HepG2 (cell line): ENCODE results near the gene GRIK1.

Experiments
- ASH2L ChIP-seq: fragments of 300-600, 200-600 bp; sonication (generic); IDR thresholded peaks from 2 replicates; pipeline ENCODE4 v1.7.0; 2017; ENCODE audit warnings: low read depth, mild to moderate bottlenecking, moderate library complexity, mixed read lengths, low read length; ENCODE audit not compliant: insufficient read length
- POLR2AphosphoS5 ChIP-seq: IDR thresholded peaks from 2 replicates; pipeline ENCODE4 v1.6.1; 2012; ENCODE audit warnings: low read depth, low read length
- POLR2G ChIP-seq: fragments of 200-400 bp; formaldehyde crosslinking; IDR thresholded peaks from 2 replicates; pipeline ENCODE4 v1.6.1; 2018; ENCODE audit warnings: mild to moderate bottlenecking, low read depth, low read length, moderate library complexity
- RNF2 ChIP-seq: fragments of 450-650 bp; conservative IDR thresholded peaks from 2 replicates; pipeline ENCODE4 v1.6.1; 2016; ENCODE audit warnings: low read depth
- SRSF4 ChIP-seq: fragments of 200-400 bp; formaldehyde crosslinking; IDR thresholded peaks from one replicate; pipeline ENCODE4 v1.6.1; 2018; ENCODE audit warnings: mild to moderate bottlenecking, low read depth, low read length, moderate library complexity; ENCODE audit not compliant: poor library complexity, severe bottlenecking
- TAF1 ChIP-seq: sonication (generic); formaldehyde crosslinking; IDR thresholded peaks from 2 replicates; pipeline ENCODE4 v1.4.0; 2020; ENCODE audit warnings: missing genetic modification reagents
- ZC3H4 ChIP-seq: sonication (generic); formaldehyde crosslinking; IDR thresholded peaks from 2 replicates; pipeline ENCODE4 v1.4.0; 2020; ENCODE audit warnings: missing genetic modification reagents, borderline replicate concordance
- ZNF557 ChIP-seq: sonication (generic); formaldehyde crosslinking; IDR thresholded peaks from 2 replicates; pipeline ENCODE4 v1.4.0; 2020; ENCODE audit warnings: missing genetic modification reagents
- ZNF792 ChIP-seq: IDR thresholded peaks from 2 replicates; pipeline ENCODE4 v1.6.1; 2016
- TF ChIP-seq, protein P1 (sequence below): sonication (generic); formaldehyde crosslinking; IDR thresholded peaks from 2 replicates; pipeline ENCODE4 v1.4.0; 2020; ENCODE audit warnings: missing genetic modification reagents
- TF ChIP-seq, protein P2 (sequence below): sonication (generic); formaldehyde crosslinking; IDR thresholded peaks from 2 replicates; pipeline ENCODE4 v1.4.0; 2020; ENCODE audit warnings: missing genetic modification reagents, borderline replicate concordance
- TF ChIP-seq, protein P3 (sequence below): sonication (generic); formaldehyde crosslinking; IDR thresholded peaks from 2 replicates; pipeline ENCODE4 v1.8.0; 2022; ENCODE audit warnings: mild to moderate bottlenecking, missing genetic modification reagents; ENCODE audit not compliant: insufficient replicate concordance

DNA sequence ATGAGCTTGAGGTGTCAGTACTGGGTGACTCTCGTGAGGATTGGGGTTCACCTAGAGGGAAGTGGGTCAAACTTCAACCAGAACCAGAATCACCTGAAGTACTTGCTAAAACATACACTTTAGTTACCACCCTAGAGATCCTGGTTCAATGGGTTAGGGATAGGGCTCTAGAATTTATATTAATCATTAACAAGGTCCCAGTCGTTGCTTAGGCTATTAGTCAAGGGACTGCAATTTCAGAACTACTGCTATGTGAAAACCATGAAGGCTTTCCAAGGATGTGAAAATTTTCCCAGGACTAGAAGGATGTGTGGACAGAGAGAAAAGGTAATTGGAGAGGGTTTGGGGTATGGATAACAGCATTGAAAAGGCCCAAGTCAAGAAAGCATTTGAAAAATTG, 162.6 kb downstream of the GRIK1 start:
- TF ChIP-seq TAF1 (no peak), ZNF792 (CRISPR knock-in tag) (no peak), RNF2 (no peak), SRSF4 (no peak), ASH2L (no peak), ZNF557 (CRISPR knock-in tag) (no peak), POLR2AphosphoS5 (no peak), POLR2G (no peak), ZC3H4 (CRISPR knock-in tag) (no peak)
- TF ChIP-seq, protein P1, sequence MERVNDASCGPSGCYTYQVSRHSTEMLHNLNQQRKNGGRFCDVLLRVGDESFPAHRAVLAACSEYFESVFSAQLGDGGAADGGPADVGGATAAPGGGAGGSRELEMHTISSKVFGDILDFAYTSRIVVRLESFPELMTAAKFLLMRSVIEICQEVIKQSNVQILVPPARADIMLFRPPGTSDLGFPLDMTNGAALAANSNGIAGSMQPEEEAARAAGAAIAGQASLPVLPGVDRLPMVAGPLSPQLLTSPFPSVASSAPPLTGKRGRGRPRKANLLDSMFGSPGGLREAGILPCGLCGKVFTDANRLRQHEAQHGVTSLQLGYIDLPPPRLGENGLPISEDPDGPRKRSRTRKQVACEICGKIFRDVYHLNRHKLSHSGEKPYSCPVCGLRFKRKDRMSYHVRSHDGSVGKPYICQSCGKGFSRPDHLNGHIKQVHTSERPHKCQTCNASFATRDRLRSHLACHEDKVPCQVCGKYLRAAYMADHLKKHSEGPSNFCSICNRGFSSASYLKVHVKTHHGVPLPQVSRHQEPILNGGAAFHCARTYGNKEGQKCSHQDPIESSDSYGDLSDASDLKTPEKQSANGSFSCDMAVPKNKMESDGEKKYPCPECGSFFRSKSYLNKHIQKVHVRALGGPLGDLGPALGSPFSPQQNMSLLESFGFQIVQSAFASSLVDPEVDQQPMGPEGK, result no peak
- TF ChIP-seq, protein P2, sequence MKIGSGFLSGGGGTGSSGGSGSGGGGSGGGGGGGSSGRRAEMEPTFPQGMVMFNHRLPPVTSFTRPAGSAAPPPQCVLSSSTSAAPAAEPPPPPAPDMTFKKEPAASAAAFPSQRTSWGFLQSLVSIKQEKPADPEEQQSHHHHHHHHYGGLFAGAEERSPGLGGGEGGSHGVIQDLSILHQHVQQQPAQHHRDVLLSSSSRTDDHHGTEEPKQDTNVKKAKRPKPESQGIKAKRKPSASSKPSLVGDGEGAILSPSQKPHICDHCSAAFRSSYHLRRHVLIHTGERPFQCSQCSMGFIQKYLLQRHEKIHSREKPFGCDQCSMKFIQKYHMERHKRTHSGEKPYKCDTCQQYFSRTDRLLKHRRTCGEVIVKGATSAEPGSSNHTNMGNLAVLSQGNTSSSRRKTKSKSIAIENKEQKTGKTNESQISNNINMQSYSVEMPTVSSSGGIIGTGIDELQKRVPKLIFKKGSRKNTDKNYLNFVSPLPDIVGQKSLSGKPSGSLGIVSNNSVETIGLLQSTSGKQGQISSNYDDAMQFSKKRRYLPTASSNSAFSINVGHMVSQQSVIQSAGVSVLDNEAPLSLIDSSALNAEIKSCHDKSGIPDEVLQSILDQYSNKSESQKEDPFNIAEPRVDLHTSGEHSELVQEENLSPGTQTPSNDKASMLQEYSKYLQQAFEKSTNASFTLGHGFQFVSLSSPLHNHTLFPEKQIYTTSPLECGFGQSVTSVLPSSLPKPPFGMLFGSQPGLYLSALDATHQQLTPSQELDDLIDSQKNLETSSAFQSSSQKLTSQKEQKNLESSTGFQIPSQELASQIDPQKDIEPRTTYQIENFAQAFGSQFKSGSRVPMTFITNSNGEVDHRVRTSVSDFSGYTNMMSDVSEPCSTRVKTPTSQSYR (CRISPR knock-in tag), result no peak
- TF ChIP-seq, protein P3, sequence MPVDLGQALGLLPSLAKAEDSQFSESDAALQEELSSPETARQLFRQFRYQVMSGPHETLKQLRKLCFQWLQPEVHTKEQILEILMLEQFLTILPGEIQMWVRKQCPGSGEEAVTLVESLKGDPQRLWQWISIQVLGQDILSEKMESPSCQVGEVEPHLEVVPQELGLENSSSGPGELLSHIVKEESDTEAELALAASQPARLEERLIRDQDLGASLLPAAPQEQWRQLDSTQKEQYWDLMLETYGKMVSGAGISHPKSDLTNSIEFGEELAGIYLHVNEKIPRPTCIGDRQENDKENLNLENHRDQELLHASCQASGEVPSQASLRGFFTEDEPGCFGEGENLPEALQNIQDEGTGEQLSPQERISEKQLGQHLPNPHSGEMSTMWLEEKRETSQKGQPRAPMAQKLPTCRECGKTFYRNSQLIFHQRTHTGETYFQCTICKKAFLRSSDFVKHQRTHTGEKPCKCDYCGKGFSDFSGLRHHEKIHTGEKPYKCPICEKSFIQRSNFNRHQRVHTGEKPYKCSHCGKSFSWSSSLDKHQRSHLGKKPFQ (CRISPR knock-in tag), result no peak
